PFSK-1 (cell line): ENCODE measurements around the gene EP400. TPM values are rescaled to one million over a fixed set of nuclear protein-coding genes. Genes with fewer than 3 reads are reported as not detected.

Experiments
- FOXP2 ChIP-seq: optimal IDR thresholded peaks from 2 replicates; pipeline ENCODE3; 2011; ENCODE audit warnings: borderline replicate concordance, control low read depth, inconsistent platforms; ENCODE audit not compliant: insufficient read depth; ENCODE audit errors: extremely low read length, extremely low read depth
- POLR2AphosphoS5 ChIP-seq: IDR thresholded peaks from 2 replicates; pipeline ENCODE4 v1.6.1; 2012; ENCODE audit warnings: low read depth, mild to moderate bottlenecking, control low read depth, low read length, moderate library complexity
- REST ChIP-seq, 2 experiments: IDR thresholded peaks; 2 replicates each; pipeline versions ENCODE4 v1.6.1 to v1.8.0; 2011 to 2012; ENCODE audit warnings: low read depth in 2 of 2, low read length in 2 of 2, control low read depth in 1 of 2, inconsistent platforms in 1 of 2, mild to moderate bottlenecking in 1 of 2, moderate library complexity in 1 of 2; ENCODE audit not compliant: insufficient read depth in 1 of 2
- SIN3A ChIP-seq: IDR thresholded peaks from 2 replicates; pipeline ENCODE4 v1.6.1; 2012; ENCODE audit warnings: mild to moderate bottlenecking, low read length, moderate library complexity, borderline replicate concordance; ENCODE audit not compliant: insufficient read depth
- TAF1 ChIP-seq: IDR thresholded peaks from 2 replicates; pipeline ENCODE4 v1.6.1; 2012; ENCODE audit warnings: low read length, control low read depth, borderline replicate concordance; ENCODE audit not compliant: insufficient read depth
- polyA plus RNA-seq: library from polyadenylated mRNA; unstranded; fragments of >200 nt; gene quantifications from one replicate; pipeline ENCODE4 v1.2.1, GENCODE V29; 2012; ENCODE audit warnings: low read depth, missing spikeins; ENCODE audit not compliant: insufficient read length

The EP400 gene
- polyA plus RNA-seq, result 37.5 TPM

GRCh38 chr12:131949431-131950181 is at the start of gene EP400:
Gene EP400 (plus strand): TSS chr12:131949942. CDS start chr12:131960620, 10,678 bp downstream.
- TF ChIP-seq POLR2AphosphoS5, result peak; percentile 59
- TF ChIP-seq FOXP2, result peak; percentile 34
- no peak; the same call in 1 of the 2 replicates for TF ChIP-seq SIN3A
- TF ChIP-seq TAF1, result 0 out of 2 replicates have a peak, but pooled peaks have one; percentile 48
- TF ChIP-seq REST (IDR thresholded peaks at IDR 0.05; ENCODE audit: insufficient read depth in 1 of 2, low read depth in 2 of 2, low read length in 2 of 2), result 0 out of 4 replicates have a peak, but pooled peaks of 1 of the 2 experiments have one; percentile 45

GRCh38 chr12:131900397-131900796 is 49.3 kb upstream of the EP400 start:
- no peak for TF ChIP-seq TAF1

GRCh38 chr12:131901431-131902331 is 48.1 kb upstream of the EP400 start:
- TF ChIP-seq SIN3A, result no peak
- no peak for TF ChIP-seq TAF1
- no peak for TF ChIP-seq FOXP2
- no peak for TF ChIP-seq POLR2AphosphoS5
- TF ChIP-seq REST (IDR thresholded peaks at IDR 0.05; ENCODE audit: insufficient read depth in 1 of 2, low read depth in 2 of 2, low read length in 2 of 2), result no peak

GRCh38 chr12:131902332-131903241 is 47.2 kb upstream of the EP400 start:
- TF ChIP-seq TAF1 (no peak), REST (IDR thresholded peaks at IDR 0.05; ENCODE audit: insufficient read depth in 1 of 2, low read depth in 2 of 2, low read length in 2 of 2) (no peak), SIN3A (no peak), POLR2AphosphoS5 (no peak), FOXP2 (no peak)
